Skeletal muscle tissue (tissue), 5 donors: ENCODE results near the gene SMYD1. TPM values are rescaled to one million over a fixed set of nuclear protein-coding genes. Genes with fewer than 3 reads are reported as not detected.

Experiments used
- H3K27ac ChIP-seq: one replicate; pipeline ENCODE4 v1.7.0; 2013; ENCODE audit warnings: mild to moderate bottlenecking, low read depth, low read length, inconsistent platforms
- H3K27me3 ChIP-seq, 3 donors: one replicate each; pipeline ENCODE4 v1.7.0; 2013; ENCODE audit warnings: low read length in 3 of 3; ENCODE audit not compliant: control insufficient read depth in 3 of 3, insufficient read depth in 3 of 3
- H3K36me3 ChIP-seq, 3 donors: one replicate each; pipeline ENCODE4 v1.7.0; 2013; ENCODE audit warnings: low read length in 3 of 3; ENCODE audit not compliant: control insufficient read depth in 3 of 3, insufficient read depth in 3 of 3
- H3K4me1 ChIP-seq, 3 donors: one replicate each; pipeline ENCODE4 v1.7.0; 2013; ENCODE audit warnings: low read length in 3 of 3, mild to moderate bottlenecking in 3 of 3; ENCODE audit not compliant: control insufficient read depth in 3 of 3, insufficient read depth in 3 of 3
- H3K4me3 ChIP-seq, 3 donors: one replicate each; pipeline ENCODE4 v1.7.0; 2013; ENCODE audit warnings: low read length in 3 of 3
- H3K9ac ChIP-seq, 3 donors: one replicate each; pipeline ENCODE4 v1.7.0; 2013; ENCODE audit warnings: low read length in 3 of 3, mild to moderate bottlenecking in 3 of 3, moderate library complexity in 2 of 3, low read depth in 1 of 3
- H3K9me3 ChIP-seq, 3 donors: one replicate each; pipeline ENCODE4 v1.7.0; 2013; ENCODE audit warnings: low read length in 3 of 3; ENCODE audit not compliant: control insufficient read depth in 3 of 3
- small RNA-seq: library from RNA; depleted of rRNA; stranded (forward); fragments of <200 nt; gene quantifications from one replicate; pipeline ENCODE3, GENCODE V24; 2014
- total RNA-seq: library from RNA; depleted of rRNA; stranded (reverse); fragments of >200 nt; gene quantifications from one replicate; pipeline ENCODE4 v1.2.3, GENCODE V29; 2014
- donor health status: Osteomylitis.

SMYD1 gene
- total RNA-seq, 1 donor from 2014 or later = 147 TPM

GRCh38 chr2:88147145-88147544, 79.5 kb downstream of the SMYD1 start:
- Histone ChIP-seq H3K36me3 (no peaks in the 10 kb centered on the region), H3K4me3 (no peak overlapping the region), H3K4me1 (no peaks in the 10 kb centered on the region), H3K27me3 (no peaks in the 10 kb centered on the region), H3K27ac (no peak overlapping the region), H3K9ac (no peak overlapping the region), H3K9me3 (peaks cover 0 to 4% (median 0%) of the 10 kb centered on the region in 3 donors)

DNA sequence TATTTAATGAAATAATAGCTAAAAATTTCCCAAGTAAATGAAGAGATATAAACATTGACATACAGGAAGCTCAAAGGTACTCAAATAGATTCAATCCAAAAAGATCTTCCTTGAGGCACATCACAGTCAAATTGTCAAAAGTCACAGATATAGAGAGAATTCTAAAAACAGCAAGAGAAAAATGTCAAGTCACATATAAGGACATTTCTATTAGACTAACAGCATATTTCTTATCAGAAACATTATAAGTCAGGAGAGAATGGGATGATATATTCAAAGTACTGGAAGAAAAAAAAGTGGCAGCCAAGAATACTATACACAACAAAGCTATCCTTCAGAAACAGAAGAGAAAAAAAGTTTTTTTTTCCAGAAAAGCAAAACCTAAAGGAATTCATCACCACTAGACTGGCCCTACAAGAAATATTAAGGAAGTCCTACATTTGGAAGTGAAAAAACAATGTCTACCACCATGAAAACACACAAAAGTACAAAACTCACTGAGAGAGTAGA, 81.4 kb downstream of the SMYD1 start:
- Histone ChIP-seq H3K4me1 (no peaks in the 10 kb centered on the region), H3K36me3 (no peaks in the 10 kb centered on the region), H3K27ac (no peak overlapping the region), H3K9me3 (peaks cover 0 to 3% (median 0%) of the 10 kb centered on the region in 3 donors), H3K27me3 (no peaks in the 10 kb centered on the region), H3K9ac (no peak overlapping the region), H3K4me3 (no peak overlapping the region)

DNA sequence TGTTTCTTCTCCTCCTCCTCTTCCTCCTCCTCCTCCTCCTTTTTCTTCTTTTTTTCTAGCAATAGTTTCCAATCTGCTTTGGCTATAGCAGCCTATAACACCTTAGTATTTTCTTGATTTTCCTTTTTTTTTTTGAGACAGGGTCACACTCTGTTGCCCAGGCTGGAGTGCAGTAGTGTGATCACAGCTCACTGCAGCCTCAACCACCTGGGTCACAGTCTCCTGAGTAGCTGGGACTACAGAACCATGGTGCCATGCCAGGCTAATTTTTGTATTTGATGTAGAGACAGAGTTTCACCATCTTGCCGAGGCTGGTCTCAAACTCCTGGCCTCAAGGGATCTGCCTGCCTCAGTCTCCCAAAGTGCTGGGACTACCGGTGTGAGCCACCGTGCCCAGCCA, 91.9 kb downstream of the SMYD1 start:
- Histone ChIP-seq H3K4me3 (no peak overlapping the region), H3K9ac (no peak overlapping the region), H3K4me1 (peaks cover 3 to 9% (median 3%) of the 10 kb centered on the region in 3 donors), H3K27me3 (no peaks in the 10 kb centered on the region), H3K27ac (no peak overlapping the region), H3K9me3 (no peaks in the 10 kb centered on the region), H3K36me3 (no peaks in the 10 kb centered on the region)

- no peaks in the 10 kb centered on the region for H3K27me3 ChIP-seq
- no peak overlapping the region for H3K9ac ChIP-seq
- H3K4me1 ChIP-seq = peaks cover 3 to 14% (median 3%) of the 10 kb centered on the region in 3 donors
- no peak overlapping the region for H3K4me3 ChIP-seq
- no peak overlapping the region for H3K27ac ChIP-seq
- no peaks in the 10 kb centered on the region for H3K9me3 ChIP-seq
- no peaks in the 10 kb centered on the region for H3K36me3 ChIP-seq
Observed at GRCh38 chr2:88159955-88160415, 92.4 kb downstream of the SMYD1 start.

GRCh38 chr2:88160517-88160916, 92.9 kb downstream of the SMYD1 start:
- H3K4me3 ChIP-seq = no peak overlapping the region
- H3K27me3 ChIP-seq = no peaks in the 10 kb centered on the region
- no peak overlapping the region for H3K27ac ChIP-seq
- no peaks in the 10 kb centered on the region for H3K36me3 ChIP-seq
- H3K9ac ChIP-seq = no peak overlapping the region
- no peaks in the 10 kb centered on the region for H3K9me3 ChIP-seq
- peaks cover 3 to 18% (median 6%) of the 10 kb centered on the region in 3 donors for H3K4me1 ChIP-seq

GRCh38 chr2:88161446-88162244, 94.0 kb downstream of the SMYD1 start:
- no peak overlapping the region for H3K27ac ChIP-seq
- H3K27me3 ChIP-seq = no peaks in the 10 kb centered on the region
- no peaks in the 10 kb centered on the region for H3K36me3 ChIP-seq
- H3K4me3 ChIP-seq = no peak overlapping the region
- H3K9ac ChIP-seq = no peak overlapping the region
- peaks cover 3 to 18% (median 11%) of the 10 kb centered on the region in 3 donors for H3K4me1 ChIP-seq
- H3K9me3 ChIP-seq = no peaks in the 10 kb centered on the region

Small RNA genes within 50 kb of the gene (small RNA-seq; reads per million reads assigned to genes)
- not detected for gene MIR4780

Other genes with a start within 250 kb of the SMYD1 start
- 1.0 TPM for gene RGPD2, start 242.0 kb upstream of the SMYD1 start, total RNA-seq
- gene RNU2-63P, start 51.3 kb upstream of the SMYD1 start, total RNA-seq = not detected
- gene KRCC1, start 12.0 kb upstream of the SMYD1 start, total RNA-seq = 11.5 TPM
- gene FABP1, start 60.2 kb downstream of the SMYD1 start, total RNA-seq = not detected
- gene THNSL2, start 102.5 kb downstream of the SMYD1 start, total RNA-seq = 9.9 TPM